Measurements from ENCODE around the gene COL4A1.

The COL4A1 gene

DNA sequence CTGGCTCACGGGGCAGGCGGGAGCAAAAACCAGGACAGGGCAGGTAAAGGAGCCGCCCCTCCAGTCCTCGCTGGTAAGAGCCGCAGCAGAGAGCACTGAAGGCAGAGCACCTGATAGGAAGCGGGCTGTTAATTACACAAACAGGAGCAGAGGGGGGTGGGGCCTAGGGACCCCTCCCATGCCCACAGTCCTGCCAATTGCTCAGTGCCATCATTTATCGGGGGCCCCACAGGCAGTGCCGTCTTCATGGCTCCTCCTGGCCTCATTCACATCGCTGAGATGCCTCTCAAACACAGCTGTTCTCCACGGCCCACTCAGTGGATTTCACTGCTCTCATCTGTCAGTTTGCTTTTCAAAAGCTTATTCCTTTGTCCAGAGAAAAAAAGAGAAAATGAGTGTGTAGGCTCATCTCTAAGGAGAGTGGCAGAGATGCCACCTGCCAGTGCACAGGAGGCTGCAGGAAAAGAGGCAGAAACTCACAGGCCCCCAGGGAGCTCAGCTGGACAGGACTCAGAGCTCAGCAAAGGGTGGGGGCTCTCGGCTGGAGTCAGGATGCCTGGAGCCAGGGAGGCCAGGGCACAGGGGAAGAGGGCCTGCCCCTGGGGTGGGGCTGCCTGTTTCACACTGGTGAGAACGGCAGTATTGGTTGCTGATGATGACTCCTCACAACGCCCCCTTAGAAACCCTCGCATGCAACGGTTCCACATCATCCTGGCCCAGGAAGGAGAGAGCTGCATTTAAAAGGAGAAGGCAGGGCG lies 174.6 kb downstream of the COL4A1 start:
- Histone ChIP-seq H4K20me1 (ENCODE audit: insufficient read depth) (no peaks in the 10 kb centered on the region), H3K4me2 (no peak overlapping the region), H2AFZ (ENCODE audit: low read depth) (no peak overlapping the region), H3K9ac (no peak overlapping the region), H3K27ac (no peak overlapping the region), H3K36me3 (ENCODE audit: insufficient read depth) (no peaks in the 10 kb centered on the region), H3K4me3 (IDR thresholded peaks at IDR 0.05; ENCODE audit: insufficient read depth, low read depth, low read length) (no peak overlapping the region), H3K79me2 (ENCODE audit: insufficient read depth, low read depth) (no peaks in the 10 kb centered on the region), H3K27me3 (ENCODE audit: insufficient read depth, low read depth) (no peaks in the 10 kb centered on the region), H3K4me1 (ENCODE audit: low read depth, poor library complexity, severe bottlenecking) (no peaks in the 10 kb centered on the region)
- no peak for TF ChIP-seq CTCF (conservative IDR thresholded peaks at IDR 0.05; ENCODE audit: low read depth, low read length)

- Histone ChIP-seq H3K79me2 (ENCODE audit: insufficient read depth, low read depth) (no peaks in the 10 kb centered on the region), H3K36me3 (ENCODE audit: insufficient read depth) (no peaks in the 10 kb centered on the region), H4K20me1 (ENCODE audit: insufficient read depth) (no peaks in the 10 kb centered on the region), H3K9ac (no peak overlapping the region), H3K27ac (no peak overlapping the region), H3K4me2 (no peak overlapping the region), H3K4me1 (ENCODE audit: low read depth, poor library complexity, severe bottlenecking) (no peaks in the 10 kb centered on the region), H3K4me3 (IDR thresholded peaks at IDR 0.05; ENCODE audit: insufficient read depth, low read depth, low read length) (no peak overlapping the region), H3K27me3 (ENCODE audit: insufficient read depth, low read depth) (no peaks in the 10 kb centered on the region), H2AFZ (ENCODE audit: low read depth) (no peak overlapping the region)
- no peak for TF ChIP-seq CTCF (conservative IDR thresholded peaks at IDR 0.05; ENCODE audit: low read depth, low read length)
Measured at GRCh38 chr13:110131424-110131823, 175.5 kb downstream of the COL4A1 start.

DNA sequence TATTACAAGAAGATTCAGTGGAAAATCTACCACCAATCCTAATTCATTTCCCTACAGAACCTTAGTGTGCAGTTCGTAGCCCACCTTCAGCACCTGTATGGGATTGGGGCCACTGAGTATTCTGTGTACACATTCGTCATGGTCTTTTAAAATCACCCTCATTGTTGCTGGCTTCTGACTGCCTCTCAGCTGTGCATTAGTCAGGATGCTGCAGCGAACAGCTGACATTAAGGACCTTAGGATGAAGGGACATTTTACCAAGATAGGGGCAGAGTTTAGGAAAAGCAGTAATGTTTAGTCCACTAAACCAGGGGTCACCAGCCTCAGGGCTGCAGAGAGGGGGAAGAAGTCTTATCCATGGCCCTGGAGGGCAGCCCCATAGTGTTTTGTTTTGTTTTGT lies 176.5 kb downstream of the COL4A1 start:
- no peak for TF ChIP-seq CTCF (conservative IDR thresholded peaks at IDR 0.05; ENCODE audit: low read depth, low read length)
- Histone ChIP-seq H3K36me3 (ENCODE audit: insufficient read depth) (no peaks in the 10 kb centered on the region), H3K4me2 (no peak overlapping the region)

DNA sequence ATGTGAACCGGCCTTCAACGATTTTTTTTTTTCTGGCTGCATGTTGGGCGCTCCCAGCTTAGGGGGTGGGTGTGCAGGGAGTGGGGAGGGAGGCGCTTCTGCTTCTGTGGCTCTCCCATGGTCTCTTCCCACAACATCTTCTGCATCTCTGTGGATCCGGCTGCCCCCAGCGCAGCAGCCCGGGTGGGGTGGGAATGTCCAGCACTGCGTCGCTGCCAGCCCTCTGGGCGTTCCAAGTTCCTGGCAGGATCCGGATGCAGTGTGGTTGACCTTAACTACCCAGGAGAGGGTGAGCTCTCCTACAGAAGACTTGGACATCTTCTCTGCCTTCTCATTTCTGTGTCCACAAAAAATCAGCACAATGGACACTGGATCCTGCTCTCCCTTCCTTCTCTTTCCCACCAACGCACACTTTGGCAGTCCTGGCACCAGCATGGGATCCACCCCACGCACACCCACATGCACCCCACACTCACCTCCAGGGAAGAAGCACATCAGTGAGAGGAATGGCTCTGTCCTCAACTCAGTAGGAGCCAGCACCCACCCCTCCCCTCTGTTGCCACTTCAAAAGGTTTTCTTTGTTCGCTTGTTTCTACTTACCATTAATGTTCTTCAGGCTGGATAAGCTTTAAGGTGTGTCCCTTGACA lies 177.3 kb downstream of the COL4A1 start:
- no peak overlapping the region for H2AFZ ChIP-seq (ENCODE audit: low read depth)
- TF ChIP-seq CTCF (conservative IDR thresholded peaks at IDR 0.05; ENCODE audit: low read depth, low read length), result no peak
- no peak overlapping the region for H3K9ac ChIP-seq
- no peaks in the 10 kb centered on the region for H4K20me1 ChIP-seq (ENCODE audit: insufficient read depth)
- H3K27ac ChIP-seq, result no peak overlapping the region
- no peaks in the 10 kb centered on the region for H3K79me2 ChIP-seq (ENCODE audit: insufficient read depth, low read depth)
- H3K27me3 ChIP-seq (ENCODE audit: insufficient read depth, low read depth), result no peaks in the 10 kb centered on the region
- no peaks in the 10 kb centered on the region for H3K36me3 ChIP-seq (ENCODE audit: insufficient read depth)
- no peak overlapping the region for H3K4me2 ChIP-seq
- H3K4me3 ChIP-seq (IDR thresholded peaks at IDR 0.05; ENCODE audit: insufficient read depth, low read depth, low read length), result no peak overlapping the region
- no peaks in the 10 kb centered on the region for H3K4me1 ChIP-seq (ENCODE audit: low read depth, poor library complexity, severe bottlenecking)

More for the DNA sequence above, 176.5 kb downstream of the COL4A1 start:
- H3K4me3 ChIP-seq (IDR thresholded peaks at IDR 0.05; ENCODE audit: insufficient read depth, low read depth, low read length), result no peak overlapping the region
- H3K9ac ChIP-seq, result no peak overlapping the region
- no peaks in the 10 kb centered on the region for H3K79me2 ChIP-seq (ENCODE audit: insufficient read depth, low read depth)
- H3K27me3 ChIP-seq (ENCODE audit: insufficient read depth, low read depth), result no peaks in the 10 kb centered on the region
- H4K20me1 ChIP-seq (ENCODE audit: insufficient read depth), result no peaks in the 10 kb centered on the region
- no peak overlapping the region for H2AFZ ChIP-seq (ENCODE audit: low read depth)
- no peak overlapping the region for H3K27ac ChIP-seq
- H3K4me1 ChIP-seq (ENCODE audit: low read depth, poor library complexity, severe bottlenecking), result no peaks in the 10 kb centered on the region
